NOMO-1 treated with dmso at 0.1 percent for 144 hours (cell line): ENCODE measurements around the gene C16orf54.
"Not testable (repeated sequence)": the region's sequence is repeated elsewhere in the genome, so short reads cannot be mapped to it uniquely, and the experiment has no call there.

Experiments used
- DNase-seq: peaks from one replicate; lab custom pipeline; 2025; ENCODE audit not compliant: unreplicated experiment; lab: John Stamatoyannopoulos, UW

C16orf54 gene

GRCh38 chr16:29742683-29743275, 3.0 kb downstream of the C16orf54 start:
- DNase-seq: no peak

- not testable (repeated sequence) for DNase-seq
Measured at GRCh38 chr16:29740630-29741015, 5.2 kb downstream of the C16orf54 start.

GRCh38 chr16:29739927-29740629, 5.7 kb downstream of the C16orf54 start:
- not testable (repeated sequence) for DNase-seq

DNA sequence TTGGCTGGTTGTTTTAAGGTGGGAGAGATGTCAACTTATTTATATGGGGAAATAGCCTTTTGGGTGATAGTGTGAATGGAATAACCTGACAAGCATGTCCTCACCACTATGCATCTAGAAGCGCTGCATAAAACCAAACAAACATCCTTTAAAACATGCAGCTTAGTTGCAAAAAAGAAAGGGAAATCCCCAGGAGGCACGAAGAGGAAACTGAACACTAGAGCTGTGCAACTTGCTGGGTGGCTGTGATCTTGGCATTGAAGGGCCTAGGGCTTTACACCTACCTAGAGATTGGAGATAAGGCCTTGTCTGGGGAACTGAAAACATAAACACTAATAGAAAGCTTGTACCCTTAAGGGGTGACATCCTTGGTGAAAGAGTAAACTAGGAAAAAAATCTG, 7.3 kb downstream of the C16orf54 start:
- DNase-seq: no peak

DNA sequence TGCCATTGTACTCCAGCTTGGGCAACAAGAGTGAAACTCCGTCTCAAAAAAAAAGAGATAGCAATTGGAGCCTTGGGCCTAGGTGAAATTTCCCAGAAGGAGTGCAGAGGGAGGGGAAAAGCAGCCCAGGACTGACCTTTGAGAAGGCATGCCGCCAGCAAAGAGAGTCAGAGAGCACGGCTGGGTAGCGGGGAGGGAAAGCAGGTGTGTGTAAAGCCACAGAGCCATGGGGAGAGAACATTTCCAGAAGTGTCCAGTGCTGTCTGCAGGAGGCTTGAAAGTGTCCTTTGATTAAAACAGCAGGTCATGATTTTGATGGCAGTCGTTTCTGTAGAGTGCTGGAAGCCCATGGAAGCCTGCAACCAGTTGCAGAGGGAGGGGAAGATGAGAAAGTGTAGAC, 8.1 kb downstream of the C16orf54 start:
- no peak for DNase-seq

DNA sequence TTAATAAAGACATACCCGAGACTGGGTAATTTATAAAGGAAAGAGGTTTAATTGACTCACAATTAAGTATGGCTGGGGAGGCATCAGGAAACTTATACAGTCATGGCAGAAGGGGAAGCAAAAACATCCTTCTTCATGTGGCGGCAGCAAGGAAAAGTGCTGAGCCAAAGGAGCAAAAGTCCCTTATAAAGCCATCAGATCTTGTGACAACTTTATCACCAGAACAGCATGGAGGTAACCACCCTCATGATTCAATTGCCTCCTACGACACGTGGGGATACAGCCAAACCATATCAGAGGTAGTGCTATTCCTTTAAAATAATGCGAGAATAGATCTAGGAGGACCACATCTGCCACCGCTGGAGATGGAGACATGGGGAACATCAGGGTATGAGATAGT, 9.0 kb downstream of the C16orf54 start:
- no peak for DNase-seq

- DNase-seq: no peak
Measured at GRCh38 chr16:29736112-29736511, 9.7 kb downstream of the C16orf54 start.

DNA sequence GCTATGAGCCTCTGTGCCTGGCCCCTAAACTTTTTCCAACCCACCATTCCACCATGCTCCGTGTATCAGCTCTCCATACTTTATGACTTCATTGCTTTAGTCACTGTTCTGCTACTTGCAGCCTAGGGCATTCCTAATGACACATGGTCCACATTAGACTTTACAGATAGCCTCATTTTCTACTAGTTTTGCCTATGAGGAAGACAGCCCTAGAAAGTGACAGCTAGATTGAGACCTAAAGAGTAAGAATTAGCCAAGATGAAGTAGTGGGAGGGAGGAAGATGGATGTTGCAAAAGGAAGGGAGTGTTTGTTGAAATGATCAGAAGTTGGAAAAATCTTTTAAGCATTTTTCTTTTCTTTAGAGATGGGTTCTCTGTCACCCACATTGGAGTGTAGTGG, 11.0 kb downstream of the C16orf54 start:
- DNase-seq: no peak

- not testable (repeated sequence) for DNase-seq
Measured at GRCh38 chr16:29731768-29732601, 13.8 kb downstream of the C16orf54 start.

DNA sequence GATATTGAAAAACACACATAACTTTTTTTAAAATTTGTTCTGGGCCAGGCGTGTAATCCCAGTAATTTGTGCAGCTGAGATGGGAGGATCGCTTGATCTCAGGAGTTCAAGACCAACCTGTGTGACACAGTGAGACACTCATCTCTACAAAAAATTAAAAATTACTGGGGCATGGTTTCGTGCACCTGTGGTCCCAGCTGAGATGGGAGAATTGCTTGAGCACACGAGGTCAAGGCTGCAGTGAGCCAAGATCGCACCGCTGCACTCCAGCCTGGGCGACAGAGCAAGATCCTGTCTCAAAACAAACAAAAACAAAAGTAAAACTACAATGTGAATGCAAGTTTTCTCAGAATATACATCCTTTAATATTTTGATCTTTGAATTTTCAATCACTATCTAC, 15.1 kb downstream of the C16orf54 start:
- no peak for DNase-seq

DNA sequence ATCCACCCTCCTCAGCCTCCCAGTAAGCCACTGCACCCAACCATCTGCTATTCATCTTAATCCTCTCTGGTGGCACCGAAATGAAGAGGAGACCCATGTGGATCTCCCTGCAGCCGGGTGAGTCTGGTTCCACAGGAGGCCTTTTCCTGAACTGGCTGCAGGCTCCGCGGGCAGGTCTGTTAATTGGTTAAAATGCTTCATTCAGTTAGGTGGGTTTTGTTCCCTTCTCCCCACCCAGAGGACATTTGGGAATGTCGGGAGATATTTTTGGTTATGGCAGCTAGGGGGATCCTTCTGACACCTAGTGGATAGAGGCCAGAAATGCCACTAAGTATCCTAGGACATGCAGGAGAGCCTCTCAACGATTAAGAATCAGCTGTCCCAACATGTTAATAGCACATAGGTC, 16.7 kb downstream of the C16orf54 start:
- no peak for DNase-seq

DNA sequence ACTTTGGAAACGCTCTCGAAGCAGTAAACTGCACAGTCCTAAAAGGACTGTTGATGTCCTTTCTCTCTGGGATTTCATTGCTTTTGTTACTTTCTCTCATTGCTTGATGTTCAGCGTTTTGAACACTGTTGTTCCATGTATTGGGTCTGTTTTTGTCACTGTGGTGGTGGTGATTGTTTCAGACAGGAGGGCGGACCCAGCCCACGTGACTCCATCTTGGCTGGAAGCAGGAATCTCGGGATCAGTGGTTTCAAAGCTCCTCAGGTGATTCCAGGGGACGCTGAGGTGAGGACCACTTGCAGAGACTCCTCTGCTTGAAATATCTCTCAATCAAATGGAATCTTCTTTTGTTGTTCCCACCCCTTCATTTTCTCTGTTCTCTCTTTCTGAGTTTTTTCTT, 18.3 kb downstream of the C16orf54 start:
- no peak for DNase-seq

- no peak for DNase-seq
Measured at GRCh38 chr16:29726845-29727377, 18.9 kb downstream of the C16orf54 start.

- not testable (repeated sequence) for DNase-seq
Measured at GRCh38 chr16:29721167-29721879, 24.5 kb downstream of the C16orf54 start.

GRCh38 chr16:29720703-29721102, 25.1 kb downstream of the C16orf54 start:
- no peak for DNase-seq

- DNase-seq: no peak
Measured at GRCh38 chr16:29719063-29719462, 26.7 kb downstream of the C16orf54 start.

- DNase-seq: no peak
Measured at GRCh38 chr16:29717113-29717512, 28.7 kb downstream of the C16orf54 start.

DNA sequence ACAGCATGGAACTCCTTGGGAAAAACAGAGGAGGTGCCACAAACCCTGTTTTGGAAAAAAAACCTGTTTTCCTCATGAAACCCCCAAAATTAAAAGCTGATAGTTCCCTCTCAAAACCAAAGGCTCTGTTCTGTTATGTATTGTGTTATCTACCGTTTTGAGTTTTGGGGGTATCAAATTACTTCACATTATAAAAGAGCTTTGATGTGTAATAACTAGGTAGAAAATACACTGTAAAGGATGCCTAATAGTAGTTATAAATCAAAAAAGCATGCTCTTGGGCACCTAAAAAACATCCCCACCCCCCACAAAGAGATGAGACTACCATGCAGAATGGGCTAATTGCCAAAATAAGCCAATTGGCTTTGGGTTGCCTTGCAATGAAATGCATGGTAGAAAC, 30.8 kb downstream of the C16orf54 start:
- DNase-seq: no peak

GRCh38 chr16:29714396-29714795, 31.4 kb downstream of the C16orf54 start:
- no peak for DNase-seq

GRCh38 chr16:29712809-29713208, 33.0 kb downstream of the C16orf54 start:
- no peak for DNase-seq
